Placental epithelial cell (primary cell): ENCODE measurements around the gene GGACT. TPM values are rescaled to one million over a fixed set of nuclear protein-coding genes. Genes with fewer than 3 reads are reported as not detected.

Experiments used
- total RNA-seq: library from RNA; depleted of rRNA; stranded (reverse); fragments of >200 nt; gene quantifications from 2 replicates; pipeline ENCODE4 v1.2.3, GENCODE V29; 2012

GGACT gene
- total RNA-seq = 8.2 and 8.6 TPM in 2 replicates

GRCh38 chr13:100588331-100589177 is at the start of gene GGACT:
Gene GGACT, minus strand, starts transcription at chr13:100588789. Its CDS starts 56,198 bp downstream, at chr13:100532591.

Other genes starting within 250 kb of the GGACT start
- 12.9 and 22.0 TPM in 2 replicates for gene TMTC4, start 86.0 kb upstream of the GGACT start, total RNA-seq